Muscle layer of colon (tissue), 2 donors: Measurements from ENCODE around the gene GLYATL3.
"Not testable (repeated sequence)": the region's sequence is repeated elsewhere in the genome, so short reads cannot be mapped to it uniquely, and the experiment has no call there.

Source experiments
- H3K27ac ChIP-seq: one replicate; pipeline ENCODE4 v1.7.0; 2013; ENCODE audit warnings: low read depth, mild to moderate bottlenecking, low read length, moderate library complexity
- H3K27me3 ChIP-seq, 2 donors: one replicate each; pipeline ENCODE4 v1.7.0; 2013; ENCODE audit warnings: low read length in 2 of 2, mild to moderate bottlenecking in 2 of 2; ENCODE audit not compliant: insufficient read depth in 2 of 2, control insufficient read depth in 1 of 2
- H3K36me3 ChIP-seq: one replicate; pipeline ENCODE4 v1.7.0; 2013; ENCODE audit warnings: mild to moderate bottlenecking, low read length; ENCODE audit not compliant: insufficient read depth
- H3K4me1 ChIP-seq: one replicate; pipeline ENCODE4 v1.7.0; 2013; ENCODE audit warnings: mild to moderate bottlenecking, low read length; ENCODE audit not compliant: insufficient read depth
- H3K4me3 ChIP-seq, 2 donors: one replicate each; pipeline ENCODE4 v1.7.0; 2013; ENCODE audit warnings: low read length in 2 of 2, low read depth in 1 of 2, mild to moderate bottlenecking in 1 of 2, moderate library complexity in 1 of 2
- H3K9ac ChIP-seq: one replicate; pipeline ENCODE4 v1.7.0; 2013; ENCODE audit warnings: low read length
- H3K9me3 ChIP-seq: one replicate; pipeline ENCODE4 v1.7.0; 2013; ENCODE audit warnings: mild to moderate bottlenecking, low read length
- donor health status: abdominal sarcoma.
- donor health status: Adenocarcinoma of cecum.

The GLYATL3 gene

DNA sequence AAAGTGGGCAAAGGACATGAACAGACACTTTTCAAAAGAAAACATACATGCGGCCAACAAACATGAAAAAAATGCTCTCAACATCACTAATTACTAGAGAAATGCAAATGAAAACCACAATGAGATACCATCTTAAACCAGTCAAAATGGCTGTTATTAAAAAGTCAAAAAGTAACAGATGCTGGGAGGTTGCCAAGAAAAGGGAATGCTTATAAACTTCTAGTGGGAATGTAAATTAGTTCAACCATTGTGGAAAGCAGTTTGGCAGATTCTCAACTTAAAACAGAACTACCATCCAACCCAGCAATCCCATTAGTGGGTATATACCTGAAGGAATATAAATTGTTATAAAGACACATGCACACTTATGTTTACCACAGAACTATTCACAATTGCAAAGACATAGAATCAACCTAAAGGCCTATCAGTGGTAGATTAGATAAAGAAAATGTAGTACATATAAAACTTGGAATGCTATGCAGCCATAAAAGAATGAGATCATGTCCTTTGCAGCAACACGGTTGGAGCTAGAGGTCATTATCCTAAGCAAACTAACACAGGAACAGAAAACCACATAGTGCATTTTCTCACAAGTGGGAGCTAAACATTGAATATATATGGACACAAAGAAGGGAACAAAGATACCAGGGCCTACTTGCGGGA, 20.3 kb upstream of the GLYATL3 start:
- Histone ChIP-seq H3K4me3 (no peak overlapping the region), H3K9ac (no peak overlapping the region), H3K27ac (no peak overlapping the region), H3K27me3 (no peaks in the 10 kb centered on the region), H3K4me1 (no peaks in the 10 kb centered on the region), H3K36me3 (no peaks in the 10 kb centered on the region), H3K9me3 (no peaks in the 10 kb centered on the region)

DNA sequence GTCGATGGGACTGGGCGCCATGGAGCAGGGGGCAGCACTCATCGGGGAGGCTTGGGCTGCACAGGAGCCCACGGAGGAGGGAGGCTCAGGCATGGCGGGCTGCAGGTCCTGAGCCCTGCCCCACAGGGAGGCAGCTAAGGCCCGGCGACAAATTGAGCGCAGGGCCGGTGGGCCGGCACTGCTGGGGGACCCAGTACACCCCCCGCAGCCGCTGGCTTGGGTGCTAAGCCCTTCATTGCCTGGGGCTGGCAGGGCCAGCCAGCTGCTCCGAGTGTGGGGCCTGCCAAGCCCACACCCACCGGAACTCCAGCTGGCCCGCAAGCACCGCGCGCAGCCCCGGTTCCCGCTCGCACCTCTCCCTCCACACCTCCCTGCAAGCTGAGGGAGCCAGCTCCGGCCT, 17.9 kb upstream of the GLYATL3 start:
- H3K9me3 ChIP-seq, H3K36me3 ChIP-seq, H3K4me1 ChIP-seq, H3K4me3 ChIP-seq, H3K27ac ChIP-seq, H3K27me3 ChIP-seq, H3K9ac ChIP-seq: not testable (repeated sequence)

GRCh38 chr6:49483380-49483779, 16.3 kb upstream of the GLYATL3 start:
- H3K36me3 ChIP-seq, H3K9ac ChIP-seq, H3K27me3 ChIP-seq, H3K27ac ChIP-seq, H3K9me3 ChIP-seq, H3K4me3 ChIP-seq, H3K4me1 ChIP-seq: not testable (repeated sequence)

GRCh38 chr6:49490633-49491032, 9.1 kb upstream of the GLYATL3 start:
- Histone ChIP-seq H3K9ac (no peak overlapping the region), H3K36me3 (peaks cover 20% of the 10 kb centered on the region), H3K27ac (no peak overlapping the region), H3K9me3 (no peaks in the 10 kb centered on the region), H3K27me3 (no peaks in the 10 kb centered on the region), H3K4me3 (no peak overlapping the region), H3K4me1 (no peaks in the 10 kb centered on the region)

- H3K4me1 ChIP-seq: no peaks in the 10 kb centered on the region
- no peak overlapping the region for H3K27ac ChIP-seq
- no peak overlapping the region for H3K4me3 ChIP-seq
- no peak overlapping the region for H3K9ac ChIP-seq
- no peaks in the 10 kb centered on the region for H3K27me3 ChIP-seq
- no peaks in the 10 kb centered on the region for H3K36me3 ChIP-seq
- no peaks in the 10 kb centered on the region for H3K9me3 ChIP-seq
These were observed 2.4 kb upstream of the GLYATL3 start for GRCh38 chr6:49497304-49497703.

DNA sequence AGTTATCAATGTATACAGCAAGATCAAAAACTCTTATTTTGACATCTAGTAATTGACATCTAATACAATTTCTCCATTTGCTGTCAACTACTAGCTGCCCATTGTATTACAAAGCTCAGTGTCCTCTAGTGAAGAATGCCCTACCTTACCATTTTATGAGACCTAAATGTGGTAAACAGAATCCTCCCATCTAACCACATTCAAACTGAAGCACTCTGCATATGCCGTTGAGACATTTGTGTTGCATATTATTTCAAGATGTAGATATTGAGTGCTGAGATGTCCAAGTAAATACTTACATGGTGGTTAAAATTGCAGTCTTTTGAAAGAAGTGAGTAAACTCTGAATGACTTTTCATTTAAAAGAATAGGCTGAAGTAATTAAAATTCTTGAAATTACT, 597 bp upstream of the GLYATL3 start:
- H3K27ac ChIP-seq: no peak overlapping the region
- H3K27me3 ChIP-seq: no peaks in the 10 kb centered on the region
- no peak overlapping the region for H3K9ac ChIP-seq
- H3K9me3 ChIP-seq: no peaks in the 10 kb centered on the region
- no peak overlapping the region for H3K4me3 ChIP-seq
- H3K36me3 ChIP-seq: no peaks in the 10 kb centered on the region
- no peaks in the 10 kb centered on the region for H3K4me1 ChIP-seq

- Histone ChIP-seq H3K4me1 (no peaks in the 10 kb centered on the region), H3K9me3 (no peaks in the 10 kb centered on the region), H3K36me3 (no peaks in the 10 kb centered on the region), H3K27me3 (no peaks in the 10 kb centered on the region), H3K27ac (no peak overlapping the region), H3K9ac (no peak overlapping the region), H3K4me3 (no peak overlapping the region)
These were observed 4.9 kb downstream of the GLYATL3 start for GRCh38 chr6:49504666-49505065.

GRCh38 chr6:49506569-49507111, 6.9 kb downstream of the GLYATL3 start:
- Histone ChIP-seq H3K27me3 (no peaks in the 10 kb centered on the region), H3K36me3 (no peaks in the 10 kb centered on the region), H3K9me3 (no peaks in the 10 kb centered on the region), H3K9ac (no peak overlapping the region), H3K4me1 (no peaks in the 10 kb centered on the region), H3K4me3 (no peak overlapping the region), H3K27ac (no peak overlapping the region)

- no peak overlapping the region for H3K9ac ChIP-seq
- no peaks in the 10 kb centered on the region for H3K27me3 ChIP-seq
- H3K36me3 ChIP-seq: no peaks in the 10 kb centered on the region
- H3K27ac ChIP-seq: no peak overlapping the region
- no peaks in the 10 kb centered on the region for H3K9me3 ChIP-seq
- H3K4me1 ChIP-seq: no peaks in the 10 kb centered on the region
- H3K4me3 ChIP-seq: no peak overlapping the region
These were observed 9.6 kb downstream of the GLYATL3 start for GRCh38 chr6:49509342-49509741.

DNA sequence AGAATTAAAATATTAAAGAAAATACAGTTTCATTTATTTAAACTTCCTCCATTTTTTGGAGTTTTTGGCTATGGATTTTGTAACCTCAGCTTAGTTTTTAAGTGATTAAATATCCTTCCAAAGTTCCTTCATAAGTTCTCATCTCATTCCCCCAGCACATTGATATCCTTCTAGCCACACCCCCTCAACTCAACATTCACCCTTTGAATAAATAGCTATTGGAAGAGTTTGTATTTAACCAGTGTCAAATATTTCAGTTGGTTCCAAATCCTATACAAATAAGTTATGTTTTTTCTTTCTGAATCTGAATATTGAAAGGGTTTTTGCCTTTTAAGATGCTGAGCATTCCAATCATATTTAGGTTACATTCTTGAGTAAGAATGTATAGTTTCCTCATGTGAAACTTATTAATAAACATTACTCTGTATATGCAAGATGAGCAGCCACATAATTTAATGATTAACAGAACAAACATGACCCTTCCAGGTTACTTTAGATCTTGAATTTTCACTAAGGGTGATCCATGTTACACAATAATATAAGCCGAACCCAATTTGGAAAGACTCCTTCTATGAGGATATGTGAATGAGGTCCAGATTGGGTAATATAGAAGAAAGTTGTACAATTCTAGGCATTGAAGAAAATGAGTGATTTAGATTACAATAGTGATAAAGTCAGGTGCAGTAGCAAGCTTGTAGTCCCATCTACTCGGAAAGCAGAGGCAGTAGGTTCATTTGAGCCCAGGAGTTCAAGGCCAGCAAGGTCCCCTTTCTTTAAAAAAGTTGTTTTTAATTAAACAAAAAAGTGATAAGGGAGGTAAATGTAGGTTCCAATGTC, 13.6 kb downstream of the GLYATL3 start:
- H3K9me3 ChIP-seq: no peaks in the 10 kb centered on the region
- no peaks in the 10 kb centered on the region for H3K36me3 ChIP-seq
- no peaks in the 10 kb centered on the region for H3K27me3 ChIP-seq
- H3K4me1 ChIP-seq: no peaks in the 10 kb centered on the region
- no peak overlapping the region for H3K4me3 ChIP-seq
- H3K27ac ChIP-seq: no peak overlapping the region
- H3K9ac ChIP-seq: no peak overlapping the region

GRCh38 chr6:49514571-49515484, 15.1 kb downstream of the GLYATL3 start:
- no peak overlapping the region for H3K27ac ChIP-seq
- H3K27me3 ChIP-seq: no peaks in the 10 kb centered on the region
- H3K4me1 ChIP-seq: no peaks in the 10 kb centered on the region
- H3K9ac ChIP-seq: no peak overlapping the region
- H3K9me3 ChIP-seq: no peaks in the 10 kb centered on the region
- no peak overlapping the region for H3K4me3 ChIP-seq
- H3K36me3 ChIP-seq: no peaks in the 10 kb centered on the region
